GM12872 (cell line): Measurements from ENCODE around the gene MRPL40.

Source experiments
- TF ChIP-seq, protein P1 (sequence below): IDR thresholded peaks from 3 replicates; pipeline ENCODE4 v1.5.1; 2011; ENCODE audit warnings: low read depth, mild to moderate bottlenecking, low read length, moderate library complexity; ENCODE audit not compliant: insufficient read depth

The MRPL40 gene

GRCh38 chr22:19447330-19448075 is 15.2 kb downstream of the MRPL40 start, which contains the start of gene C22orf39:
TSS of gene C22orf39 (minus strand) at chr22:19447711. CDS start at chr22:19447688, 23 bp downstream.
- TF ChIP-seq, protein P1, sequence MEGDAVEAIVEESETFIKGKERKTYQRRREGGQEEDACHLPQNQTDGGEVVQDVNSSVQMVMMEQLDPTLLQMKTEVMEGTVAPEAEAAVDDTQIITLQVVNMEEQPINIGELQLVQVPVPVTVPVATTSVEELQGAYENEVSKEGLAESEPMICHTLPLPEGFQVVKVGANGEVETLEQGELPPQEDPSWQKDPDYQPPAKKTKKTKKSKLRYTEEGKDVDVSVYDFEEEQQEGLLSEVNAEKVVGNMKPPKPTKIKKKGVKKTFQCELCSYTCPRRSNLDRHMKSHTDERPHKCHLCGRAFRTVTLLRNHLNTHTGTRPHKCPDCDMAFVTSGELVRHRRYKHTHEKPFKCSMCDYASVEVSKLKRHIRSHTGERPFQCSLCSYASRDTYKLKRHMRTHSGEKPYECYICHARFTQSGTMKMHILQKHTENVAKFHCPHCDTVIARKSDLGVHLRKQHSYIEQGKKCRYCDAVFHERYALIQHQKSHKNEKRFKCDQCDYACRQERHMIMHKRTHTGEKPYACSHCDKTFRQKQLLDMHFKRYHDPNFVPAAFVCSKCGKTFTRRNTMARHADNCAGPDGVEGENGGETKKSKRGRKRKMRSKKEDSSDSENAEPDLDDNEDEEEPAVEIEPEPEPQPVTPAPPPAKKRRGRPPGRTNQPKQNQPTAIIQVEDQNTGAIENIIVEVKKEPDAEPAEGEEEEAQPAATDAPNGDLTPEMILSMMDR = no peak

GRCh38 chr22:19448076-19448607 is 15.8 kb downstream of the MRPL40 start:
- TF ChIP-seq, protein P1 = no peak

GRCh38 chr22:19448739-19449421 is 16.5 kb downstream of the MRPL40 start:
- TF ChIP-seq, protein P1 = no peak

GRCh38 chr22:19449422-19449767 is 17.1 kb downstream of the MRPL40 start:
- TF ChIP-seq, protein P1 = no peak

GRCh38 chr22:19450363-19451175 is 18.2 kb downstream of the MRPL40 start:
- TF ChIP-seq, protein P1 = no peak

- TF ChIP-seq, protein P1 = no peak
Measured at GRCh38 chr22:19451570-19451969, 19.2 kb downstream of the MRPL40 start.

- TF ChIP-seq, protein P1 = no peak
Measured at GRCh38 chr22:19453718-19454117, 21.4 kb downstream of the MRPL40 start.
